HEK293 (cell line): ENCODE results near the gene GDPGP1.

Source experiments
- CTCF ChIA-PET: fragments of 350-600 bp; formaldehyde crosslinking; extraction: SDS; loops from one replicate; lab custom pipeline; 2021; ENCODE audit warnings: antibody characterized with exemption; lab: Yijun Ruan, JAX
- POLR2A ChIA-PET: fragments of 300-600 bp; formaldehyde crosslinking; extraction: SDS; loops from one replicate; lab custom pipeline; 2020; ENCODE audit warnings: antibody characterized with exemption, inconsistent platforms; lab: Yijun Ruan, JAX
- H3K27ac ChIP-seq: fragments of 200-500 bp; sonication (Bioruptor generic); 2 replicates; pipeline ENCODE4 v1.5.1; 2014; ENCODE audit warnings: low read depth, low read length, control low read depth, inconsistent platforms; ENCODE audit errors: extremely low read depth
- H3K36me3 ChIP-seq, 2 experiments: fragments of 200-500 bp in 1 of 2; sonication (Bioruptor generic) in 1 of 2; 1 replicate in 1 of 2; 2 replicates in 1 of 2; pipeline ENCODE4 v1.5.1; 2014 to 2017; ENCODE audit warnings: inconsistent platforms in 2 of 2, low read length in 2 of 2; ENCODE audit not compliant: control insufficient read depth in 2 of 2, insufficient read depth in 1 of 2
- H3K4me1 ChIP-seq: fragments of 200-500 bp; sonication (Bioruptor generic); 2 replicates; pipeline ENCODE4 v1.5.1; 2014; ENCODE audit warnings: mild to moderate bottlenecking, low read length, inconsistent platforms; ENCODE audit not compliant: control insufficient read depth, insufficient read depth
- H3K4me3 ChIP-seq: 2 replicates; pipeline ENCODE4 v1.5.1; 2011; ENCODE audit warnings: low read depth, mild to moderate bottlenecking, control low read depth, low read length, moderate library complexity
- H3K9me3 ChIP-seq: fragments of 200-500 bp; sonication (Bioruptor generic); 2 replicates; pipeline ENCODE4 v1.5.1; 2014; ENCODE audit warnings: low read depth, low read length, inconsistent platforms; ENCODE audit not compliant: control insufficient read depth, insufficient read depth
- BCL11A ChIP-seq: fragments of 450-650 bp; formaldehyde crosslinking; IDR thresholded peaks from 2 replicates; pipeline ENCODE4 v1.5.1; 2016; ENCODE audit warnings: low read depth, missing biosample characterization, missing genetic modification characterization
- KLF16 ChIP-seq: fragments of 450-650 bp; formaldehyde crosslinking; IDR thresholded peaks from 2 replicates; pipeline ENCODE4 v1.5.1; 2017; ENCODE audit warnings: missing biosample characterization, missing genetic modification characterization
- KLF9 ChIP-seq: fragments of 450-650 bp; formaldehyde crosslinking; IDR thresholded peaks from 2 replicates; pipeline ENCODE4 v1.5.1; 2016; ENCODE audit warnings: missing biosample characterization, missing genetic modification characterization, low read depth
- SP2 ChIP-seq: fragments of 450-650 bp; formaldehyde crosslinking; IDR thresholded peaks from 2 replicates; pipeline ENCODE4 v1.5.1; 2016; ENCODE audit warnings: missing biosample characterization, missing genetic modification characterization
- ZBTB20 ChIP-seq: fragments of 450-650 bp; formaldehyde crosslinking; IDR thresholded peaks from 2 replicates; pipeline ENCODE4 v1.5.1; 2016; ENCODE audit warnings: missing biosample characterization, missing genetic modification characterization
- ZBTB49 ChIP-seq: fragments of 450-650 bp; formaldehyde crosslinking; IDR thresholded peaks from 2 replicates; pipeline ENCODE4 v1.5.1; 2016; ENCODE audit warnings: missing biosample characterization, missing genetic modification characterization, low read depth
- ZNF155 ChIP-seq: fragments of 450-650 bp; formaldehyde crosslinking; IDR thresholded peaks from 2 replicates; pipeline ENCODE4 v1.5.1; 2016; ENCODE audit warnings: missing biosample characterization, missing genetic modification characterization
- ZNF174 ChIP-seq: fragments of 450-650 bp; formaldehyde crosslinking; IDR thresholded peaks from 2 replicates; pipeline ENCODE4 v1.5.0; 2017; ENCODE audit warnings: missing biosample characterization, mild to moderate bottlenecking, missing genetic modification characterization
- ZNF24 ChIP-seq: fragments of 450-650 bp; formaldehyde crosslinking; IDR thresholded peaks from 2 replicates; pipeline ENCODE4 v1.5.1; 2016; ENCODE audit warnings: missing biosample characterization, missing genetic modification characterization
- ZNF248 ChIP-seq: fragments of 450-650 bp; formaldehyde crosslinking; IDR thresholded peaks from 2 replicates; pipeline ENCODE4 v1.5.1; 2017; ENCODE audit warnings: missing biosample characterization, missing genetic modification characterization
- ZNF280C ChIP-seq: fragments of 450-650 bp; formaldehyde crosslinking; IDR thresholded peaks from 2 replicates; pipeline ENCODE4 v1.5.1; 2016; ENCODE audit warnings: missing biosample characterization, missing genetic modification characterization
- ZNF341 ChIP-seq: fragments of 450-650 bp; formaldehyde crosslinking; IDR thresholded peaks from 2 replicates; pipeline ENCODE4; 2016; ENCODE audit warnings: low read depth, missing biosample characterization, missing genetic modification characterization
- ZNF404 ChIP-seq: fragments of 450-650 bp; formaldehyde crosslinking; IDR thresholded peaks from 2 replicates; pipeline ENCODE4 v1.5.1; 2017; ENCODE audit warnings: missing biosample characterization, missing genetic modification characterization
- ZNF488 ChIP-seq: fragments of 450-650 bp; formaldehyde crosslinking; IDR thresholded peaks from 2 replicates; pipeline ENCODE4 v1.5.1; 2016; ENCODE audit warnings: missing biosample characterization, missing genetic modification characterization
- ZNF514 ChIP-seq: fragments of 450-650 bp; formaldehyde crosslinking; IDR thresholded peaks from 2 replicates; pipeline ENCODE4 v1.5.1; 2016; ENCODE audit warnings: missing biosample characterization, missing genetic modification characterization
- ZNF571 ChIP-seq: fragments of 450-650 bp; formaldehyde crosslinking; IDR thresholded peaks from 2 replicates; pipeline ENCODE4 v1.5.0; 2017; ENCODE audit warnings: missing biosample characterization, missing genetic modification characterization
- ZNF600 ChIP-seq: fragments of 450-650 bp; formaldehyde crosslinking; IDR thresholded peaks from 2 replicates; pipeline ENCODE4 v1.5.1; 2016; ENCODE audit warnings: missing biosample characterization, missing genetic modification characterization
- ZNF660 ChIP-seq: fragments of 450-650 bp; IDR thresholded peaks from 2 replicates; pipeline ENCODE4 v1.5.1; 2018; ENCODE audit warnings: missing biosample characterization, mild to moderate bottlenecking, missing genetic modification characterization
- ZNF701 ChIP-seq: fragments of 450-650 bp; formaldehyde crosslinking; IDR thresholded peaks from 2 replicates; pipeline ENCODE4 v1.5.1; 2016; ENCODE audit warnings: missing biosample characterization, missing genetic modification characterization
- ZSCAN16 ChIP-seq: fragments of 450-650 bp; formaldehyde crosslinking; IDR thresholded peaks from 2 replicates; pipeline ENCODE4 v1.5.1; 2016; ENCODE audit warnings: missing biosample characterization, missing genetic modification characterization

The GDPGP1 gene

GRCh38 chr15:90207252-90207651, 26.8 kb upstream of the GDPGP1 start:
- no peaks in the 10 kb centered on the region; the same call in 1 of the 2 replicates for H3K4me1 ChIP-seq
- ChIA-PET POLR2A (interaction anchor here (0.6 kb wide), 1 partner anchor 34 kb away, joined by 4 read pairs; no protein-coding TSS in a partner anchor), CTCF (interaction anchor here (2.3 kb wide), 1 partner anchor 14 kb away, joined by 12 read pairs; no protein-coding TSS in a partner anchor)
- no peaks in the 10 kb centered on the region for H3K36me3 ChIP-seq
- TF ChIP-seq ZNF341 (tag by site-specific recombination): peak; percentile 81
- no peak for TF ChIP-seq ZNF701 (tag by site-specific recombination)
- no peak overlapping the region for H3K27ac ChIP-seq
- no peak overlapping the region for H3K4me3 ChIP-seq
- no peaks in the 10 kb centered on the region for H3K9me3 ChIP-seq

- POLR2A ChIA-PET: interaction anchor here (0.6 to 0.8 kb wide), 4 partner anchors 36 to 591 kb away, joined by 3 to 5 read pairs (median 3); no protein-coding TSS in a partner anchor
- Histone ChIP-seq H3K9me3 (no peaks in the 10 kb centered on the region), H3K4me3 (no peak overlapping the region), H3K36me3 (no peaks in the 10 kb centered on the region), H3K27ac (no peak overlapping the region), H3K4me1 (peaks cover 8% of the 10 kb centered on the region)
- TF ChIP-seq ZNF174: no peak
- no peak for TF ChIP-seq ZSCAN16 (tag by site-specific recombination)
- TF ChIP-seq ZNF155: no peak
- no peak for TF ChIP-seq ZNF488 (tag by site-specific recombination)
- TF ChIP-seq ZNF514 (tag by site-specific recombination): no peak
- TF ChIP-seq ZBTB20 (tag by site-specific recombination): no peak
- no peak for TF ChIP-seq SP2 (tag by site-specific recombination)
- no peak for TF ChIP-seq ZNF660
- no peak for TF ChIP-seq ZNF280C (tag by site-specific recombination)
- no peak for TF ChIP-seq ZNF571 (tag by site-specific recombination)
- TF ChIP-seq KLF16: no peak
- TF ChIP-seq ZNF248 (tag by site-specific recombination): no peak
- no peak for TF ChIP-seq ZNF404
- TF ChIP-seq ZBTB49: no peak
- TF ChIP-seq KLF9 (tag by site-specific recombination): no peak
- TF ChIP-seq BCL11A (tag by site-specific recombination): no peak
- CTCF ChIA-PET: interaction anchor here (0.5 to 2.3 kb wide), 3 partner anchors 13 to 62 kb away, joined by 3 to 12 read pairs (median 5); no protein-coding TSS in a partner anchor
Measured at GRCh38 chr15:90208356-90208755, 25.7 kb upstream of the GDPGP1 start.

GRCh38 chr15:90209591-90209990, 24.4 kb upstream of the GDPGP1 start:
- Histone ChIP-seq H3K4me3 (no peak overlapping the region), H3K4me1 (peaks cover 12% of the 10 kb centered on the region), H3K27ac (no peak overlapping the region), H3K9me3 (no peaks in the 10 kb centered on the region), H3K36me3 (no peaks in the 10 kb centered on the region)
- no peak for TF ChIP-seq ZNF24 (tag by site-specific recombination)
- TF ChIP-seq ZNF600 (tag by site-specific recombination): 0 out of 2 replicates have a peak, but pooled peaks have one; percentile 28
- ChIA-PET CTCF (interaction anchor here (1.3 kb wide), 1 partner anchor 12 kb away, joined by 5 read pairs; no protein-coding TSS in a partner anchor), POLR2A (no interaction called here)
